HT-29 (cell line): ENCODE data around the gene MICU2. TPM values are rescaled to one million over a fixed set of nuclear protein-coding genes. Genes with fewer than 3 reads are reported as not detected.
A peak's percentile ranks its signal among the peaks of the same experiment; 100 is the strongest.
"Not testable (repeated sequence)": the region's sequence is repeated elsewhere in the genome, so short reads cannot be mapped to it uniquely, and the experiment has no call there.

ENCODE experiments used
- DNase-seq: peaks from one replicate; pipeline ENCODE4 v3.0.0-alpha.2; 2015; ENCODE audit warnings: low spot score
- total RNA-seq: library from RNA; depleted of rRNA; stranded (reverse); fragments of >200 nt; shearing (Covaris generic); gene quantifications from 2 replicates; pipeline ENCODE4 v1.2.3, GENCODE V29; 2014

The MICU2 gene
- total RNA-seq, 1 experiment from 2014 or later = 170 TPM

DNA sequence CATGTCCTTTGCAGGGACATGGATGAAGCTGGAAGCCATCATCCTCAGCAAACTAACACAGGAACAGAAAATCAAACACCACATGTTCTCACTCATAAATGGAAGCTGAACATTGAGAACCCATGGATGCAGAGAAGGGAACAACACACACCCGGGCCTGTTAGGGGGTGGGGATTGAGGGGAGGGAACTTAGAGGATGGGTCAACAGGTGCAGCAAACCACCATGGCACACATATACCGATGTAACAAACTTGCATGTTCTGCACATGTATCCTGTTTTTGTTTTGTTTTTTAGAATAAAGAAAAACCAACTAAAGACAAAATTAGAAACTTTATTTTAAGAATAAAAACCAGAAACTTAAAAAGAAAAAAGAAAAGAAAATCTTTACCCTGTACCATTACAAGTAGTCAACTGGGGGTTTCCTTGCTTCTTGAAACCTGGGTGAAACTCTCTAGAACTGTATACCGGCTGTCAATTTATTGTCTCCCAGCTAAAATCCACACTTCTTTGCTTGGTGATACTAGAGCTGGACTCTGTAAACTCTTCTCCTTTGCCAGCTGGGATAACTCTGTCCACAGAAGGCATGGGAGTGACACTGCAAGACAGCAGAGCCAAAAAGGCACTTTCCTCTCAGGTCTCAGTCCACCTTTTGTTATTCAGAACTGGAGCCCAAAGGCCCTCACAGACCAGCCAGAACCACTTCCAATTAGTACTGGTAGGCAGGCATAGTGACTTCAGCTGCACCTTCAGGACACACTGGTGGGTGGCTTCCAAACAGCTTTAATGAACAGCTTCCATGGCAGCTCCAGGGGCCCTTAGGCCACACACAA is 9.0 kb downstream of the MICU2 start:
- DNase-seq = no peak

- not testable (repeated sequence) for DNase-seq
These were observed 13.1 kb downstream of the MICU2 start for GRCh38 chr13:21590665-21591456.

DNA sequence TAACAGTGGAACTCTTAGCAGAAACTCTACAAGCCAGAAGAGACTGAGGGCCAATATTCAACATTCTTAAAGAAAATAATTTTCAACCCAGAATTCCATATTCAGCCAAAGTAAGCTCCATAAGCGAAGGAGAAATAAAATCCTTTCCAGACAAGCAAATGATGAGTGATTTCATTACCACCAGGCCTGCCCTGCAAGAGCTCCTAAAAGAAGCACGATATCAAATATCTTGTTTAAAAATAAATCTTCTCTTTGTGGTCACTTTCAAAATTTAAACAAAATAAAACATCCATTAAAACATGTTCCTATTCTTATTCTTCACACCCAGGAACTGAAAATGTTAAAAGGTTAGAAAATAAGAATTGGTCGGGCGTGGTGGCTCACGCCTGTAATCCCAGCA is 13.7 kb downstream of the MICU2 start:
- no peak for DNase-seq

DNA sequence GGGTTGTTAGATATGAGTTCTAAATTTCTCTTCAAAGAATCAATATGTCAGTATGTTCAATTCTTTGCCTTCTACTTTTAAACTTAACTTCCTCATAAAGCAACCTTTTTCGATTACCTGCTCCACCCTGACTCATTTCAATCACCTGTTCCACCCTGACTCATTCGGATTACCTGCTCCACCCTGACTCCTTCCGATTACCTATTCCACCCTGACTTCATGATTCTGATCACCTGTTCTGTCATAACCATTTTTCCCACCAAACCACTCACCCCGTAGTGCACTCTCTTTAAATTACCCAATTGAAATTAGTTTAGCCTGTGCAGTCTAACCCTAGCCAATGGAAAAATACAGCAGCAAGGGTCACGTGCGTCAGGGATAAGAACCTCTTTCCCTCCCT is 14.5 kb downstream of the MICU2 start:
- DNase-seq = peak; percentile 37

DNA sequence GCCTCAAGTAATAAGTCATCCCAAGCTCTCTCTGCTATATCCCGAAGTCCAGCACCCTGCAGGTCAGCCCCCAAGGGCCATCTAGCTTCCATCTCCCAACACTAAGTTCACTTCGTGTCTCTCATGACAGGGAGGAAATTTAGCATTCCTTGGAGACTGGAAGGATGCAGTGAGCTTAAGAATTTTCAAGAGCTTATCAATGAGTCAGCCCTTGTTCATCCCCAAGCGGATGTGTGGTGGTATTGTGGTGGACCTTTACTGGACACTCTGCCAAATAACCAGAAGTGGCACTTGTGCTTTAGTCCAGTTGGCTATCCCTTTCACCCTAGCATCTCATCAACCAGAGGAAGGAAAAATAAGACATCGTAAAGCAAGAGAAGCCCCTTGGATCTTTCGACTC is 15.6 kb downstream of the MICU2 start:
- not testable (repeated sequence) for DNase-seq

GRCh38 chr13:21584973-21585592 is 18.9 kb downstream of the MICU2 start:
- no peak for DNase-seq

- no peak for DNase-seq
These were observed 20.5 kb downstream of the MICU2 start for GRCh38 chr13:21583478-21583877.

GRCh38 chr13:21580736-21581135 is 23.2 kb downstream of the MICU2 start:
- DNase-seq = no peak

DNA sequence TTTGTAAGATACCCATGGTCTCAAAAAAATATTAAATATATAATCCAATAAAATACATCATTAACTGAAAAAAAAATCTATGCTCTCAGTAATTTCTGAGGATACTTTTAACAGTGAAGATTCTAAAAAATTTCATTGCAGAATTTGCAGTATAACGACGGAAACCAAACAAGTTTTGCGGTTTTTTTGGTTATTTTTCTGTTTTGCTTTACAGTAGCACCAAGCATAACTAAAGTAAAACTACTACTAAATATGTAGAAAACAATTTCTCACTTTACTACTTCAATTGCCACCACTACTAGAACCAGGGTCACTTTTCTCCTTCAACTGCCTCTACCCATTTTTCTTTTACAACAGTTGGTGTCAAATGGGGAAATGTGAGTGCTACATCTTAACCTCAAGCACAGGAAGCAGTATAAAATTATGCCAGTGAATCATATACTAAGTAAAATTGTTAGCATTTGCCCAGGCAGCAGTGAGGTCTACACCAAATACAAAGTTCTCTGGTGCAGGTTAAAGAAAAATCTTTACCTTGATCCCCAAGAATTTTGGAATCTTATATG is 24.1 kb downstream of the MICU2 start:
- DNase-seq = no peak

- no peak for DNase-seq
These were observed 25.2 kb downstream of the MICU2 start for GRCh38 chr13:21578748-21579147.

DNA sequence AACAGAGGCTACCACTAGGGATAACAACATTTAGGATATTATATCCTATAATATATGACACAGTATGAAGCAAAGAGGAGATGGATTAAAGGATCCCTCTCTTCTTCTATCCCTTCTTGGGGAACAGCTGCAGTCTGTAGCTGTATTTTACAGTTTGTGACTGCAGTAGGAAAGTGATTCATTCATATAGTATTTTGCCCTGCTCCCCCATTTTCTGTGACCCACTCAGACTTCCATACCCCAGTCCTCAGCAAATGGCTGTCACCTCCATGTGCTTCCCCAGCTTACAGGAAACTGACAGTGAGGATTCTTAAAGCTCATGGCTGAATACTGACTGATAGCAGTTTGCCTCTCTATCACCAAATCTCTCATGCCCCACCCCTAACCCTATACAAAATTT is 27.5 kb downstream of the MICU2 start:
- DNase-seq = no peak

GRCh38 chr13:21573920-21574712 is 29.9 kb downstream of the MICU2 start:
- no peak for DNase-seq

GRCh38 chr13:21569686-21570085 is 34.3 kb downstream of the MICU2 start:
- no peak for DNase-seq

DNA sequence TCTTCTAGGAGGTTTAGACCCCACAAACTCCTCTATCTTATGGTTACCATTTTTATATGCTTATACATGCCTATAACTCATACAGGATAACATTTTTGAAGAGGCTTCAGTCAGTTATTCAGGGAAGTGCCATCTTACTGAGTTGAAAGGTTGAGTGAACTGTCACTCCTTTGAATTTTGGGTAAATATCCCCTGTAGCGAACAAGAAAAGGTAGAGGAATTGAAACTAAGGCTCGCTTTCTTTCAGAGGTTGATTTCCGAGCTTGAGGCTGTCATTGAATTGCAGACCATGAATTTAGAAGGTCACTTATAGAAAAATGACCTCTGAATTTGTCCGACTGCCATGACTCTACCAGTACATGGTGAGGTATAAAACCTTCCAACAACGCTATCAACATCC is 35.1 kb downstream of the MICU2 start:
- no peak for DNase-seq

DNA sequence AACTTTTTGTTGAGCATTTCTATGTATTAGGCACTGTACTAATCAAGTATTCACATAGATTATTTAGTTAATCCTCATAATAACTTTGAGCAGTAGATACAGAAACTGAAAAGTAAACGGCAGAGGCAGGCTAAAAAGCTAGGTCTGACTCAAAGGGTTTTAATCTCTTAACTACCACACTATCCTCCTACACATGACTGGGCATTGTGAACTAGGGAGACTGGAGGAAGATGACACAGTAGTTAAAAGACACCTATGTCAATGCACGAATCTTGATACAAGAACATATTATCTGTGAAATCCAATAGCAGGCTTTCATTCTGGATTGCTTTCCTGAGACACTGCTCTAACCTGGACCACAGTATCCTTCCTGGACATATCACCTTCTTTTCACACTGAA is 36.3 kb downstream of the MICU2 start:
- DNase-seq = no peak

DNA sequence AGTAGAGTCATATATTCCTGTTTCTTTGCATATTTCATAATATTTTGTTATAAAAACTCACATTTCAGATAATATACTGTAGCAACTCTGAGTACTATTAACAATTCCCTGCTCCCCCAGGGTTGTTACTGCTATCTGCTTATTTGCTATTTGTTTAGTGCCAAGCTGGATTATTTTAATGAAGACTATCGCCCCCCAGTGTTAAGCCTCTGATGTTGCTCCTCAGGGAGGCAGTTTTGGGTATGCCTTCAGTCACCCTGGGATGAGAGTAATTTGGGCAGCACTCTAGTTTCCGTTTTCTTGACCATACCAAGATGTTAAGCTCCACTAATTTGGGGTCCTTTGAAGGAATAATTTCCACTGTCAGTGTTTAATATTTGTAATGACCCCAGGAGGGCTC is 46.0 kb downstream of the MICU2 start:
- peak; percentile 70 for DNase-seq

GRCh38 chr13:21556051-21556450 is 47.9 kb downstream of the MICU2 start:
- no peak for DNase-seq

DNA sequence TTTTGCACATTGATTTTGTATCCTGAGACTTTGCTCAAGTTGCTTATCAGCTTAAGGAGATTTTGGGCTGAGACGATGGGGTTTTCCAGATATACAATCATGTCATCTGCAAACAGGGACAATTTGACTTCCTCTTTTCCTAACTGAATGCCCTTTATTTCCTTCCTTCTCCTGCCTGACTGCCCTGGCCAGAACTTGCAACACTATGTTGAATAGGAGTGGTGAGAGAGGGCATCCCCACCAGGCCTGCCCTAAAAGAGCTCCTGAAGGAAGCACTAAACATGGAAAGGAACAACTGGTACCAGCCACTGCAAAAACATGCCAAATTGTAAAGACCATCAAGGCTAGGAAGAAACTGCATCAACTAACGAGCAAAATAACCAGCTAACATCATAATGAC is 50.7 kb downstream of the MICU2 start:
- DNase-seq = not testable (repeated sequence)

GRCh38 chr13:21550918-21551317 is 53.1 kb downstream of the MICU2 start:
- no peak for DNase-seq

- DNase-seq = no peak
These were observed 54.3 kb downstream of the MICU2 start for GRCh38 chr13:21549633-21550032.

DNA sequence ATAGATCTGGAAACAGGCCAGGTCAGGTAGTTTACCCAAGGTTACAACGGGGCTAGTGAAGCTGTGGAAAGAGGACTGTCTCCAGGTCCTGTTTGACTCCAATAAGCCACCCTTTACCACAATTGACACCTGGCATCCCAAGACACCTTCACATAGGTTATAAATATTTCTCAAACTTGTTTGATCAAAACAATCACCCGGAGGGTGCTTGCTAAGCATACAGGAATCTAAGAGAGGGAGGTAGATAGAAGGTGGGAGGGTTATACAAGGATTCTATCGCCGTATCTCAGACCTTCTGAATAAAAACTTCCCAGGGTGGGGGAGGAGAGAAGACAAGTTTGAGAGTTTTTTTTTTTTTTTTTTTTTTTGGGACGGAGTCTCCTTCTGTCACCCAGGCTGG is 55.4 kb downstream of the MICU2 start:
- no peak for DNase-seq
